K562 (cell line): ENCODE results near the gene CCDC200. TPM values are rescaled to one million over a fixed set of nuclear protein-coding genes. Genes with fewer than 3 reads are reported as not detected.

Experiments used
- CREBBP ChIP-seq: IDR thresholded peaks from one replicate; pipeline ENCODE4 v1.6.1; 2012; ENCODE audit warnings: low read depth, mild to moderate bottlenecking, control low read depth, inconsistent platforms, low read length
- GATA2 ChIP-seq: sonication (generic); formaldehyde crosslinking; IDR thresholded peaks from 2 replicates; pipeline ENCODE4 v1.4.0; 2020; ENCODE audit warnings: mild to moderate bottlenecking, missing genetic modification reagents
- HDAC6 ChIP-seq: IDR thresholded peaks from 2 replicates; pipeline ENCODE4 v1.6.1; 2012; ENCODE audit warnings: low read depth, mild to moderate bottlenecking, control low read depth, inconsistent platforms, low read length, moderate library complexity
- KDM5B ChIP-seq: fragments of 200-600 bp; sonication (generic); IDR thresholded peaks from 2 replicates; pipeline ENCODE4 v1.6.1; 2012; ENCODE audit warnings: low read depth, mild to moderate bottlenecking, moderate library complexity, low read length, control low read depth, inconsistent platforms; ENCODE audit not compliant: insufficient replicate concordance
- MAFF ChIP-seq: IDR thresholded peaks from 2 replicates; pipeline ENCODE4 v1.6.1; 2012; ENCODE audit warnings: low read length, improper control_type of control experiment
- MCM7 ChIP-seq, 2 experiments: fragments of 450-650 bp; IDR thresholded peaks; 2 replicates each; pipeline ENCODE4 v1.6.1; 2016 to 2018
- MEIS2 ChIP-seq: fragments of 450-650 bp; IDR thresholded peaks from 2 replicates; pipeline ENCODE4 v1.6.1; 2014; ENCODE audit warnings: mild to moderate bottlenecking; ENCODE audit not compliant: partially characterized antibody
- NR2F6 ChIP-seq: fragments of 450-650 bp; formaldehyde crosslinking; IDR thresholded peaks from 2 replicates; pipeline ENCODE4 v1.4.0; 2020; ENCODE audit warnings: mild to moderate bottlenecking
- RBM22 ChIP-seq: fragments of 200-400 bp; formaldehyde crosslinking; IDR thresholded peaks from 2 replicates; pipeline ENCODE4 v1.6.1; 2018; ENCODE audit warnings: low read length, low read depth; ENCODE audit not compliant: poor library complexity, severe bottlenecking
- TCF7 ChIP-seq: sonication (generic); IDR thresholded peaks from 2 replicates; pipeline ENCODE4 v1.6.1; 2016; ENCODE audit warnings: antibody characterized with exemption, borderline replicate concordance
- TRIM24 ChIP-seq, 2 experiments: fragments of 450-650 bp; IDR thresholded peaks; 2 replicates each; pipeline ENCODE4 v1.6.1; 2016
- ZNF764 ChIP-seq: fragments of 250-450 bp; sonication (Bioruptor Pico); IDR thresholded peaks from 2 replicates; pipeline ENCODE4 v1.4.0; 2020; ENCODE audit warnings: low read depth, mild to moderate bottlenecking, moderate library complexity
- polyA plus RNA-seq, 8 experiments: library from polyadenylated mRNA; depleted of rRNA in 4 of 8; stranded (reverse) in 5 of 8; unstranded in 3 of 8; fragments of >200 nt; fragmentation: Nextera tagmentation in 2 of 8; fragmentation: Illumina TruSeq in 1 of 8; extraction: Ambion mirVana in 2 of 8; extraction: Trizol in 1 of 8; gene quantifications; 2 replicates each; pipeline versions ENCODE4 v1.2.1 to v1.2.3, GENCODE V29; 2011 to 2014; ENCODE audit warnings: inconsistent platforms in 1 of 8, missing spikeins in 1 of 8
- total RNA-seq, 7 experiments: library from RNA; depleted of rRNA in 6 of 7; stranded (reverse); fragments of >200 nt in 6 of 7; fragmentation: Illumina TruSeq in 2 of 7; extraction: Trizol in 2 of 7; gene quantifications; 2 replicates each; pipeline versions ENCODE4 v1.2.1 to v1.2.3, GENCODE V29; 2011 to 2021; ENCODE audit warnings: low replicate concordance in 1 of 7
- TF ChIP-seq, protein P1 (sequence below), 3 experiments: fragments of 200-800 bp in 1 of 3; fragments of 250-450 bp in 1 of 3; fragments of 450-650 bp in 1 of 3; sonication (Bioruptor Pico) in 1 of 3; sonication (Bioruptor generic) in 1 of 3; formaldehyde crosslinking in 1 of 3; IDR thresholded peaks; 2 replicates each; pipeline versions ENCODE4 v1.6.1 to v1.8.0; 2016 to 2022; ENCODE audit warnings: mild to moderate bottlenecking in 2 of 3, missing genetic modification characterization in 2 of 3, missing compliant biosample characterization in 1 of 3, moderate library complexity in 1 of 3
- TF ChIP-seq, protein P2 (sequence below): fragments of 250-450 bp; sonication (Bioruptor Pico); IDR thresholded peaks from 2 replicates; pipeline ENCODE4 v1.8.0; 2022; ENCODE audit warnings: moderate library complexity, mild to moderate bottlenecking, inconsistent platforms
- TF ChIP-seq, protein P3 (sequence below): fragments of 250-450 bp; sonication (Bioruptor Pico); IDR thresholded peaks from 2 replicates; pipeline ENCODE4 v1.4.0; 2020; ENCODE audit warnings: mild to moderate bottlenecking, moderate library complexity
- TF ChIP-seq, protein P4 (sequence below), 3 experiments: IDR thresholded peaks in 2 of 3; conservative IDR thresholded peaks in 1 of 3; 2 replicates each; pipeline ENCODE4 v1.5.1; 2011 to 2012; ENCODE audit warnings: low read length in 3 of 3, mild to moderate bottlenecking in 3 of 3, control low read depth in 2 of 3, improper control_type of control experiment in 1 of 3, inconsistent platforms in 1 of 3, low read depth in 1 of 3, mixed read lengths in 1 of 3, moderate library complexity in 1 of 3; ENCODE audit not compliant: insufficient read depth in 2 of 3

Gene CCDC200
- total and polyA plus RNA-seq, 9 of the 15 experiments (the other 6 are each of a cell fraction or from before 2014, with no cell fraction given), result 0.14 TPM; not detected in 8

DNA sequence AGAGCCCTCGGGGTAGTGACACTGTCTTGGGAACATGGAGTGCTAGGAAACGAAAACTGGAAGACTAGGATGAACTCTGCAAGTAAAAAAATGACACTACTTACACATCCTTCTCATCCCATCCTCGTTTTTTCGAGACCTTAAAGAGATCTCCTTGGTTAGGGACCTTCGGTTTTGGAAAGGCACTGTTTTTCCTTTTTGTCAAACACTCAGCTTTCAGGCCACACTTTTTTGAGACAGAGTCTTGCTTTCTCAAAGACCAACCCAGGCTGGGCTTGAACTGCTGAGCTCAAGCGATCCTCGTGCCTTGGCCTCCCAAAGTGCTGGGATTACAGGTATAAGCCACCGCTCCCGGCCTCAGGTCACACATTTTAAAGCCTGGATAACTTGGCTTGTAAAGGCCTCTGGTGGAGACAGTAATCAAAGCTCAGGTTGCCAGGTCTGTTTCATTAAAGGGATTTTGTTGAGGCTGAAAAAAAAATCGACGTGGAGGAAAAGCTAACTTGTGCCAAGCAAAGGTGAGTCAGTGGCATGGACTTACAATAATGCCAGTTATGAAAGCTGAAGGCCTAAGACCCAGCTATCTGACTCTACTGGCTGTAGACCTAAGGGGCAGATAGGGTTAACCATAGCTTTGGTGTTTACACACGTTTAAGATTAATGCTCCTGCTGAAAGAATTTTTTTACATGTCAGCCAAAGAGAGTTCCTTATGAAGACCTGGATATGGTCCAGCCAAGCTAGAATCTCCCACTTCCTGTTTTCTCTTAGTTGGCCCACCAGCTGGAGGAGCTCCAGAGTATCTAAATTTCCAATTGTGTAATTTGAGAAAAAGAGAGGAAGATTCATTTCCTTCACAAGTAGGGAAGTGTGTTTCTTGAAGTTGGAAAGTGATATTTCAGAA, 56.6 kb downstream of the CCDC200 start (continued):
- TF ChIP-seq, protein P1, sequence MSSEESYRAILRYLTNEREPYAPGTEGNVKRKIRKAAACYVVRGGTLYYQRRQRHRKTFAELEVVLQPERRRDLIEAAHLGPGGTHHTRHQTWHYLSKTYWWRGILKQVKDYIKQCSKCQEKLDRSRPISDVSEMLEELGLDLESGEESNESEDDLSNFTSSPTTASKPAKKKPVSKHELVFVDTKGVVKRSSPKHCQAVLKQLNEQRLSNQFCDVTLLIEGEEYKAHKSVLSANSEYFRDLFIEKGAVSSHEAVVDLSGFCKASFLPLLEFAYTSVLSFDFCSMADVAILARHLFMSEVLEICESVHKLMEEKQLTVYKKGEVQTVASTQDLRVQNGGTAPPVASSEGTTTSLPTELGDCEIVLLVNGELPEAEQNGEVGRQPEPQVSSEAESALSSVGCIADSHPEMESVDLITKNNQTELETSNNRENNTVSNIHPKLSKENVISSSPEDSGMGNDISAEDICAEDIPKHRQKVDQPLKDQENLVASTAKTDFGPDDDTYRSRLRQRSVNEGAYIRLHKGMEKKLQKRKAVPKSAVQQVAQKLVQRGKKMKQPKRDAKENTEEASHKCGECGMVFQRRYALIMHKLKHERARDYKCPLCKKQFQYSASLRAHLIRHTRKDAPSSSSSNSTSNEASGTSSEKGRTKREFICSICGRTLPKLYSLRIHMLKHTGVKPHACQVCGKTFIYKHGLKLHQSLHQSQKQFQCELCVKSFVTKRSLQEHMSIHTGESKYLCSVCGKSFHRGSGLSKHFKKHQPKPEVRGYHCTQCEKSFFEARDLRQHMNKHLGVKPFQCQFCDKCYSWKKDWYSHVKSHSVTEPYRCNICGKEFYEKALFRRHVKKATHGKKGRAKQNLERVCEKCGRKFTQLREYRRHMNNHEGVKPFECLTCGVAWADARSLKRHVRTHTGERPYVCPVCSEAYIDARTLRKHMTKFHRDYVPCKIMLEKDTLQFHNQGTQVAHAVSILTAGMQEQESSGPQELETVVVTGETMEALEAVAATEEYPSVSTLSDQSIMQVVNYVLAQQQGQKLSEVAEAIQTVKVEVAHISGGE (CRISPR knock-in tag; IDR thresholded peaks at IDR 0.05), result peak in 1 of 3 experiments; percentile 18; a peak in 1 of 6 replicates
- no peak for TF ChIP-seq TRIM24 (IDR thresholded peaks at IDR 0.05)
- TF ChIP-seq, protein P2, sequence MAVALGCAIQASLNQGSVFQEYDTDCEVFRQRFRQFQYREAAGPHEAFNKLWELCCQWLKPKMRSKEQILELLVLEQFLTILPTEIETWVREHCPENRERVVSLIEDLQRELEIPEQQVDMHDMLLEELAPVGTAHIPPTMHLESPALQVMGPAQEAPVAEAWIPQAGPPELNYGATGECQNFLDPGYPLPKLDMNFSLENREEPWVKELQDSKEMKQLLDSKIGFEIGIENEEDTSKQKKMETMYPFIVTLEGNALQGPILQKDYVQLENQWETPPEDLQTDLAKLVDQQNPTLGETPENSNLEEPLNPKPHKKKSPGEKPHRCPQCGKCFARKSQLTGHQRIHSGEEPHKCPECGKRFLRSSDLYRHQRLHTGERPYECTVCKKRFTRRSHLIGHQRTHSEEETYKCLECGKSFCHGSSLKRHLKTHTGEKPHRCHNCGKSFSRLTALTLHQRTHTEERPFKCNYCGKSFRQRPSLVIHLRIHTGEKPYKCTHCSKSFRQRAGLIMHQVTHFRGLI (CRISPR knock-in tag), result no peak
- TF ChIP-seq HDAC6, result no peak
- no peak for TF ChIP-seq MCM7 (IDR thresholded peaks at IDR 0.05)
- TF ChIP-seq RBM22, result no peak
- TF ChIP-seq GATA2 (CRISPR knock-in tag), result no peak
- no peak for TF ChIP-seq TCF7
- no peak for TF ChIP-seq ZNF764 (CRISPR knock-in tag)
- TF ChIP-seq MEIS2, result peak; percentile 96
- TF ChIP-seq MAFF, result no peak
- no peak for TF ChIP-seq CREBBP
- TF ChIP-seq, protein P3, sequence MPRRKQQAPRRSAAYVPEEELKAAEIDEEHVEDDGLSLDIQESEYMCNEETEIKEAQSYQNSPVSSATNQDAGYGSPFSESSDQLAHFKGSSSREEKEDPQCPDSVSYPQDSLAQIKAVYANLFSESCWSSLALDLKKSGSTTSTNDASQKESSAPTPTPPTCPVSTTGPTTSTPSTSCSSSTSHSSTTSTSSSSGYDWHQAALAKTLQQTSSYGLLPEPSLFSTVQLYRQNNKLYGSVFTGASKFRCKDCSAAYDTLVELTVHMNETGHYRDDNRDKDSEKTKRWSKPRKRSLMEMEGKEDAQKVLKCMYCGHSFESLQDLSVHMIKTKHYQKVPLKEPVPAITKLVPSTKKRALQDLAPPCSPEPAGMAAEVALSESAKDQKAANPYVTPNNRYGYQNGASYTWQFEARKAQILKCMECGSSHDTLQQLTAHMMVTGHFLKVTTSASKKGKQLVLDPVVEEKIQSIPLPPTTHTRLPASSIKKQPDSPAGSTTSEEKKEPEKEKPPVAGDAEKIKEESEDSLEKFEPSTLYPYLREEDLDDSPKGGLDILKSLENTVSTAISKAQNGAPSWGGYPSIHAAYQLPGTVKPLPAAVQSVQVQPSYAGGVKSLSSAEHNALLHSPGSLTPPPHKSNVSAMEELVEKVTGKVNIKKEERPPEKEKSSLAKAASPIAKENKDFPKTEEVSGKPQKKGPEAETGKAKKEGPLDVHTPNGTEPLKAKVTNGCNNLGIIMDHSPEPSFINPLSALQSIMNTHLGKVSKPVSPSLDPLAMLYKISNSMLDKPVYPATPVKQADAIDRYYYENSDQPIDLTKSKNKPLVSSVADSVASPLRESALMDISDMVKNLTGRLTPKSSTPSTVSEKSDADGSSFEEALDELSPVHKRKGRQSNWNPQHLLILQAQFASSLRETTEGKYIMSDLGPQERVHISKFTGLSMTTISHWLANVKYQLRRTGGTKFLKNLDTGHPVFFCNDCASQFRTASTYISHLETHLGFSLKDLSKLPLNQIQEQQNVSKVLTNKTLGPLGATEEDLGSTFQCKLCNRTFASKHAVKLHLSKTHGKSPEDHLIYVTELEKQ (CRISPR knock-in tag), result no peak
- TF ChIP-seq KDM5B, result peak; percentile 25
- TF ChIP-seq, protein P4, sequence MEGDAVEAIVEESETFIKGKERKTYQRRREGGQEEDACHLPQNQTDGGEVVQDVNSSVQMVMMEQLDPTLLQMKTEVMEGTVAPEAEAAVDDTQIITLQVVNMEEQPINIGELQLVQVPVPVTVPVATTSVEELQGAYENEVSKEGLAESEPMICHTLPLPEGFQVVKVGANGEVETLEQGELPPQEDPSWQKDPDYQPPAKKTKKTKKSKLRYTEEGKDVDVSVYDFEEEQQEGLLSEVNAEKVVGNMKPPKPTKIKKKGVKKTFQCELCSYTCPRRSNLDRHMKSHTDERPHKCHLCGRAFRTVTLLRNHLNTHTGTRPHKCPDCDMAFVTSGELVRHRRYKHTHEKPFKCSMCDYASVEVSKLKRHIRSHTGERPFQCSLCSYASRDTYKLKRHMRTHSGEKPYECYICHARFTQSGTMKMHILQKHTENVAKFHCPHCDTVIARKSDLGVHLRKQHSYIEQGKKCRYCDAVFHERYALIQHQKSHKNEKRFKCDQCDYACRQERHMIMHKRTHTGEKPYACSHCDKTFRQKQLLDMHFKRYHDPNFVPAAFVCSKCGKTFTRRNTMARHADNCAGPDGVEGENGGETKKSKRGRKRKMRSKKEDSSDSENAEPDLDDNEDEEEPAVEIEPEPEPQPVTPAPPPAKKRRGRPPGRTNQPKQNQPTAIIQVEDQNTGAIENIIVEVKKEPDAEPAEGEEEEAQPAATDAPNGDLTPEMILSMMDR (IDR thresholded peaks at IDR 0.05 in 2 of 3, conservative IDR thresholded peaks at IDR 0.05 in 1 of 3; ENCODE audit: insufficient read depth in 2 of 3, low read depth in 1 of 3, low read length in 3 of 3), result peak; percentile 26 to 61 (median 46); a peak in 5 of 6 replicates
- no peak for TF ChIP-seq NR2F6 (CRISPR knock-in tag)
